ENCODE data around the gene RFX5.

The RFX5 gene

DNA sequence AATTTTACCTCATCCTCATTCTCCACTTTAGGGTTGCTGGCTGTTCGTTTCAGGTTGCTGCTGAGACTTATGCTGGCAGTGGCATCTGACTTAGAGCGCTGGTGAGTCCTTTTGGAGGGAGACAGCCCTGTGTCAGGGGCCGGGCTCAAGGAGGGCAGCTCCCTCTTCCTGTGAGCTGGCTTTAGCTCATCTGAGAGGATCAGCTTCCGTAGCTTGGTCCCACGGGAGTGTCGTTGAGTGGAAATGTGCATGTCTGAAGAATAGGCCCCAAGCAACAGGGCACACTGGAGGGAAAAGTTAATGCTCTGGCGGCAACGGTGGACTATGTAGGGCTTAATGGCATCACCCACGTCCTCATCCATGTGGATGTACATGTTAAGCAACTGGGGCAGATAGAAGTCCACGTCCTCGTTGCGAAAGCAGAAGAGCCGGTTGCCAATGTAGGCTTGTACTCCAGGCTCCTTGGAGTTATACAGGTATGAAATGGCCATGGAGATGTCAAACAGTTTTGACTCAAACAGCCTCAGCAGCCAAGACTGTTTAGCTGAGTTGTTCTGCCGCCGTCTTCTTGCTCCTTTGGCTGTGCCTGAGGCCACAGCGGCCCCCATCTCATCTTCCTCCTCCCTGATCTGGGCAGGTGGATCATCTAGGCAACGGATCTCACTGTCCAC lies 31.4 kb downstream of the RFX5 start:
- no peak for DNase-seq
- no peaks in the 10 kb centered on the region for H3K9me3 ChIP-seq
- H3K36me3 ChIP-seq = peaks cover 46% of the 10 kb centered on the region
- peaks cover 3% of the 10 kb centered on the region; the same call in 1 of the 2 replicates for H3K4me1 ChIP-seq
- H3K27me3 ChIP-seq = no peaks in the 10 kb centered on the region
- H3K4me3 ChIP-seq (ENCODE audit: low read depth, low read length) = no peak overlapping the region
- TF ChIP-seq, protein P1, sequence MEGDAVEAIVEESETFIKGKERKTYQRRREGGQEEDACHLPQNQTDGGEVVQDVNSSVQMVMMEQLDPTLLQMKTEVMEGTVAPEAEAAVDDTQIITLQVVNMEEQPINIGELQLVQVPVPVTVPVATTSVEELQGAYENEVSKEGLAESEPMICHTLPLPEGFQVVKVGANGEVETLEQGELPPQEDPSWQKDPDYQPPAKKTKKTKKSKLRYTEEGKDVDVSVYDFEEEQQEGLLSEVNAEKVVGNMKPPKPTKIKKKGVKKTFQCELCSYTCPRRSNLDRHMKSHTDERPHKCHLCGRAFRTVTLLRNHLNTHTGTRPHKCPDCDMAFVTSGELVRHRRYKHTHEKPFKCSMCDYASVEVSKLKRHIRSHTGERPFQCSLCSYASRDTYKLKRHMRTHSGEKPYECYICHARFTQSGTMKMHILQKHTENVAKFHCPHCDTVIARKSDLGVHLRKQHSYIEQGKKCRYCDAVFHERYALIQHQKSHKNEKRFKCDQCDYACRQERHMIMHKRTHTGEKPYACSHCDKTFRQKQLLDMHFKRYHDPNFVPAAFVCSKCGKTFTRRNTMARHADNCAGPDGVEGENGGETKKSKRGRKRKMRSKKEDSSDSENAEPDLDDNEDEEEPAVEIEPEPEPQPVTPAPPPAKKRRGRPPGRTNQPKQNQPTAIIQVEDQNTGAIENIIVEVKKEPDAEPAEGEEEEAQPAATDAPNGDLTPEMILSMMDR (IDR thresholded peaks at IDR 0.05; ENCODE audit: low read depth, low read length) = no peak

DNA sequence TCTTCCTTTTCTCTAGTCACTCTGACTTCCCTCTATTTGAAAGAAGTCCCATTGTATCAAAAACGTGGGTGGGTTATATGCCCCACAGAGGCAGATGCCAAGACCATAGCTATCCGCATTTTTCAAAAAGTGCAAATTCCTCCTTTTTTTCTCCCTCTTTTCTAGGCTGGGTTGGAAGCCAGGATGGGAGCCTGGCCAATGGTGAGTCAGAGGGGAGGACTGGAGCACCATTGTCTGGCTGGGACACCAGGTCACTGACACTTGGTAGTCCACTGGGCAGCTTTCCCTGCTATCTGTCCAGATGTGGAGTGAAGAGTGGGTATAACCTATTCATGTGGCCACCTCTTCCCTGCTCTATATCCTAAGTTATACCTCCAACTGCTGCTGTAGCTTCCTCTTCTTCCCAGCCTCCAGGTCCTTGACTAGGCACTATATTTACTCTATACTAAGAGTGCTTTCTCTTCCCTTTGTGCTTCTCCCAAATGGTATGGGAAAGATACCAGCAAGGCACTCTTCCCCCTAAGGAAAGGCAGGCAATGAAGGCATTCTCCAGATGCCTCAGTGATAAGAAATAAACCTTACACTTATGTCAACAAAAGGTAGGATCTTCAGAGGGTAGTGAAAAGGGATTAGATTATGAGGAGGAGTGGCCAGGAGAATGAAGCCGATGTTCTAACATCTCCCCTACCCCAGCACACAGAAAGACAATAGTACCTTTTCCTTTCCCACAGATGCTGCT lies 32.7 kb downstream of the RFX5 start:
- DNase-seq = no peak
- Histone ChIP-seq H3K4me1 (peaks cover 14% of the 10 kb centered on the region), H3K36me3 (peaks cover 42% of the 10 kb centered on the region), H3K27me3 (no peaks in the 10 kb centered on the region), H3K4me3 (ENCODE audit: low read depth, low read length) (no peak overlapping the region), H3K9me3 (no peaks in the 10 kb centered on the region)
- TF ChIP-seq, protein P1 (IDR thresholded peaks at IDR 0.05; ENCODE audit: low read depth, low read length) = no peak

DNA sequence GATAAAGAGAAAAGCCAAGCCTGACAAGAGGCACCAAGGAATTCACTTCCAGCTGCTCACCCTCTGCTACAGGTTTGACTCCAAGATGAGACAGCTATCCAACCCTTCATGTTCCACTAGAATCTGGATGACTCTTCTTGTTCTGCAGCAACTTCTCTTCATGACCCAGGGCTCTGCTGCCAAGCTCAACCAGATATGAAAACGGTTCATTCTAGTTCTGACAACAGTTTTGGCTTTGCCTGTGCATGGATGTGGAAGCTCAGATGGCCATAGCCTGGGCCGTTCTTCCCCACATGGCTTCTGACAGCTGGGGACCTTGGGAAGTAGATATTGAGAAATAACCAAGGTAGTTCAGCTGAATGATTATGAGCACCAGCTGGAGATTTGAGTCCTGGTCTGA lies 33.6 kb downstream of the RFX5 start:
- Histone ChIP-seq H3K9me3 (no peaks in the 10 kb centered on the region), H3K27me3 (no peaks in the 10 kb centered on the region), H3K4me1 (peaks cover 15% of the 10 kb centered on the region), H3K36me3 (peaks cover 44% of the 10 kb centered on the region), H3K4me3 (ENCODE audit: low read depth, low read length) (no peak overlapping the region)
- DNase-seq = no peak
- TF ChIP-seq, protein P1 (IDR thresholded peaks at IDR 0.05; ENCODE audit: low read depth, low read length) = no peak

DNA sequence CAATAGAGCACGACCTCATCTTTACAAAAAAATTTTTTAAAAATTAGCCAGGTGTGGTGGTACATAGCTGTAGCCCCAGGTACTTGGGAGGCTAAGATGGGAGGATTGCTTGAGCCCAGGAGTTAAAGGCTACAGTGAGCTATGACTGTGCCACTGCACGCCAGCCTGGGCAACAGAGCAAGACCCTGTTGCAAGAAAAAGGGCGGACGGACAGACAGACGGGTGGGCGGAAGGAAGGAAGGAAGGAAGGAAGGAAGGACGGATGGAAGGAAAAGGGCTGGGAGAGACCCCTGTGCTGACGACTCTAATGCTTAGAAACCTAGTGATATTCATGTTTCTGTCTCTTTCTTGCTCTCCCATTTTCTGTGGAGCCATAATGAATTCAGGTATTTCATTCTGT lies 34.2 kb downstream of the RFX5 start:
- peaks cover 15% of the 10 kb centered on the region for H3K4me1 ChIP-seq
- TF ChIP-seq, protein P1 (IDR thresholded peaks at IDR 0.05; ENCODE audit: low read depth, low read length) = no peak

DNA sequence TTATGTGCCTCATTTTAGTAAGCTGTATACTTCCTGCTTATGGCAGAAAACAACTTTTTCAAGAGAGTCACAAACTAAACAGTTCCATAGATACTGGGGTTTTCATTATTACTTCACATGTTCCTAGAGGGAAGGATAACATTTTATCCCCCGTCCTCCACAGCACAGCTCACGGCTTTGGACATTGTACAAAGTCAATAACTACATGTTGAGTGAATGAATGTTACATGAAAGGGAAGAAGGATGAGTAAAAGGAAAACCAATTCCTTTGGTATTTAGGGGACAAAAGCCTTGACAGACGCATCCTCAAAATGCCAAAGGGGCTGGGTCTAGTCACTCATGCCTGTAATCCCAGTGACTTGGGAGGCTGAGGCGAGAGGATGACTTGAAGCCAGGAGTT lies 34.6 kb downstream of the RFX5 start:
- Histone ChIP-seq H3K36me3 (peaks cover 51% of the 10 kb centered on the region), H3K4me3 (ENCODE audit: low read depth, low read length) (no peak overlapping the region), H3K9me3 (no peaks in the 10 kb centered on the region), H3K27me3 (no peaks in the 10 kb centered on the region), H3K4me1 (peaks cover 15% of the 10 kb centered on the region)
- TF ChIP-seq, protein P1 (IDR thresholded peaks at IDR 0.05; ENCODE audit: low read depth, low read length) = no peak
- DNase-seq = no peak

More for the DNA sequence above, 34.2 kb downstream of the RFX5 start:
- DNase-seq = no peak
- H3K36me3 ChIP-seq = peaks cover 51% of the 10 kb centered on the region
- no peaks in the 10 kb centered on the region for H3K9me3 ChIP-seq
- H3K4me3 ChIP-seq (ENCODE audit: low read depth, low read length) = no peak overlapping the region
- no peaks in the 10 kb centered on the region for H3K27me3 ChIP-seq

Data from BE2C (cell line).